GM18502 (cell line): ENCODE measurements around the gene OLR1.
A peak's percentile ranks its signal among the peaks of the same experiment; 100 is the strongest.

Experiments used
- ATAC-seq: cut with Tn5 transposase; IDR thresholded peaks from one replicate; pipeline ENCODE4 v1.9.1; 2021; ENCODE audit warnings: mild to moderate bottlenecking; ENCODE audit not compliant: unreplicated experiment, poor library complexity

The OLR1 gene

DNA sequence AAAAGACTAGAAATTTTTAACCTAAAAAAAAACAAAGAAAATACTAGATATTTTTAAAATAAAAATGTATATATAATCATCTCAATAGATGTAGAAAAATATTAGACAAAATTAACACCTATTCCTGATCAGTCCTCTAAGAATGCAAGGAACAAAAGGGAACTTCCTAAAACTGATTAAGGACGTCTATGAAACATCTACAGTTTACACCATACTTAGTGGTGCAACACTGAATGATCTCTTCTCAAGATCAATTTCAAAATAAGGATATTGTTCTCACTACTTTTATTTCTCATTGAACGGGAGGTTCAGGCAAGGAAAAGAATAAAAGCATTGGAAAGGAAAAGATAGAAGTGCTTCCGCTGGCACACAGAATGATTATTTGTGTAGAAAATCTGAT lies 16.0 kb downstream of the OLR1 start:
- no peak for ATAC-seq

DNA sequence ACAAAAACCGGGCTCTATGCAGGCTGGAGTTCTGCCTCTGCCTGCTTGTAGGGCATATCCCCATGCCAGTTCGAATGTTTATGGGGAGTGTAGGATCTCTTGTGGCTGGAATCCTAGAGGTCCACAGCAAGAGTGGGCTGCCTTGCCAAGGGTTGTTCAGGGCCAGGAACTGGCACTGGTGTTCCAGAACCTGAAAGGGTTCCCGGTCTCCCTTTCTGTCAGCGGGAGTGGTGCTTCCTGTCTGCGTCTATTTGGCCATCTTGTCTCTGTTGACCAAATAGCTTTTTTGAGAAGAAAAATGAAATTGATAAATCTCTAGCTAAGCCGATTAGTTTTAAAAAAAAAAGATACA lies 17.8 kb downstream of the OLR1 start:
- no peak for ATAC-seq

DNA sequence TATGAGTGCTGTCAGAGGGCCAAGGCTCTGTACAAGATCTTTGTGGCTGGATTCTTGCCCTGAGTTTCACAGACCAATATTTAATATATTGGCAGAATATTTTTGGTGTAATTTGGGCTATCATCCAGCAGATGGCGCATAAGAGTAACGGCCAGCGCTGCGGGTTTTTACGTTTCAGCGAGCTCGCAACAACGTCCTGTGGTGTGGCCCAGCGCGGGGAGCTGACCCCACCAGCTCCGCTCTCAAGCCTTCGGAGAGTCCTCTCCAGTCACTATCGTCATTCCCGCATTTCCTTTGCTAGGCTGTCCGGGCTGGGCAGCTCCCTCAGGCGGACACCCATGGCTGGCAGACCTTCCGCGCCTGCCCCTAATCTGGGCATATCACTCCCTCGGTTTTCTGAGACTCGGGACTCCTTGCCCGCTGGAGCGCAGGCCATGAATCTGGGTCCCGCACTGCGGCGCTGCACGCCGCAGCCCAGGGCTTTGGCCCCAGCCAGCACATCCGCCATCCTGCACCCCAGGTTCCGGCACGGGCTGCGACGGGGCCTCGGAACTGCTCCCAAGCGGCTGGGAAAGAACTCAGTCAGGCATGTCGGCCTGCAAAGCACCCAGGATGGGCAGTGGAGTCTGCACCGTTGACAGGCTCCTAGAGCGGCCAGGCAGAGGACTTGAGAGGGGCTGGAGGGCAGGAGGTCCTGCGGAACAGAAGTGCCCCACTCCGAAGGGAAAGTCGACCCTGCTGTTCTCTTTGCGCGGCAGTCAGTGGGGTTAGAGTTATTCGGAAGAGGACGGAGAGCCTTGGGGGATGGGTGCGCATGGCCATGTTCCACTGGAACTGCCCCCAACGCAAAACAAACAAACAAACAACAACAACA lies 18.4 kb downstream of the OLR1 start:
- ATAC-seq = peak; percentile 71

DNA sequence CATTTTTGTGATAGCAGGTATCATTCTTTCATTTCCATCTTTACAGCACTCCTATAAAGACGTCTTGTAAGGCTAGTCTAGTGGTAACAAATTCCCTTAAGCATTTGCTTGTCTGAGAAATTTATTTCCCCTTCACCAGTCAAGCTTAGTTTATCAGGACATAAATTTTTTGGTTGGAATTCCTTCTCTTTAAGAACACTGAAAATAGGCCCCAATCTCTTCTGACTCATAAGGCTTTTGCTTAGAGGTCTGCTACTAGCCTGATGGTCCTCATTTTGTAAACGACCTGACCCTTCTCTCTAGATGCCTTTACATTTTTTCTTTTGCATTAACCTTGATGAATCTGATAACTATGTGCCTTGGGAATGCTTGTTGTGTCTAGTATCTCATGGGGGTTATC lies 20.3 kb downstream of the OLR1 start:
- no peak for ATAC-seq

DNA sequence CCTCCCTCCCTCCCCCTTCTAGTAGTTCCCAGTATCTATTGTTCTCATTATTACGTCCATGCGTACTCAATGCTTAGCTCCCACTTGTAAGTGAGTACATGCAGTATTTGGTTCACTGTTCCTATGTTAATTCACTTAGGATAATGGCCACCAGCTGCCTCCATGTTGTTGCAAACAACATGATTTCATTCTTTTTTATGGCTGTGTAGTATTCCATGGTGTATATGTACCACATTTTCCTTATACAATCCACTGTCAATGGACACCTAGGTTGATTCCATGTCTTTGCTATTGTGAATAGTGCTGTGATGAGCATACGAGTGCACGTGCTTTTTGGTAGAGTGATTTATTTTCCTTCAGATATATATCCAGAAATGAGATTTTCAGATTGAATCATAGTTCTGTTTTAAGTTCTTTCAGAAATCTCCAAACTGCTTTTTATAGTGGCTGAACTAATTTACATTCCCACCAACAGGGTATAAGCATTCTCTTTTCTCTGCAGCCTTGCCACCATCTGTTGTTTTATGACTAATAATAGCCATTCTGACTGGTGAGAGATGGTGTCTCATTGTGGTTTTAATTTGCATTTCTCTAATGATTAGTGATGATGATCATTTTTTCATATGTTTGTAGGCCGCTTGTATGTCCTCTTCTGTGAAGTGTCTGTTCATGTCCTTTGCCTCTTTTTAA lies 24.1 kb downstream of the OLR1 start:
- ATAC-seq = peak; percentile 82

DNA sequence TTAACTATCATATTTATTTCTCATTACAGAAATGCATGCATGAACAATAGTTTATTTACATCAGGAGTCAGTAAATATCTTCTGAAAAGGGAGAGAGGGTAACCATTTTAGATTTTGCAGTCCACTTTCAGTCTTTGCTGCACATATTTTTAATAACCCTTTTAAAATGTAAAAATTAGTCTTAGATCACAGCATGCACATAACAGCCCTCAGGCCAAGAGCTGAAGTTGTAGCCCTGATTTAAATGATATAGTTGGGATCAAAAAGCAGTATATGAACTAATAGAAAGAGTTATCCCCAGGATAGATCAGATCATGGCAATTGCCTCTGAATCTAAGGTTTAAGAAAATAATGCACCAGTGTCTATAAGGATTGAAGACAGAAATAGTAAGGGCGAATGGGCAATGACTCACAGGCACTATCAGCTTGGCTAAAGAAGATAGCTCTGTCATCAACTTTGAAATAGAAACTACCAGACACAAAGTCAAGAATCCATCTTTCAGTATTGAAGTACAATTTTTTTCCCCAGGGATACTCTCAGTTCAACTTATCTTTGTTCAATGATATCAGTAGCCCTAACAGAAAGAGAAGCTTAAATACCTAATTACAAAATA lies 28.8 kb downstream of the OLR1 start:
- no peak for ATAC-seq

DNA sequence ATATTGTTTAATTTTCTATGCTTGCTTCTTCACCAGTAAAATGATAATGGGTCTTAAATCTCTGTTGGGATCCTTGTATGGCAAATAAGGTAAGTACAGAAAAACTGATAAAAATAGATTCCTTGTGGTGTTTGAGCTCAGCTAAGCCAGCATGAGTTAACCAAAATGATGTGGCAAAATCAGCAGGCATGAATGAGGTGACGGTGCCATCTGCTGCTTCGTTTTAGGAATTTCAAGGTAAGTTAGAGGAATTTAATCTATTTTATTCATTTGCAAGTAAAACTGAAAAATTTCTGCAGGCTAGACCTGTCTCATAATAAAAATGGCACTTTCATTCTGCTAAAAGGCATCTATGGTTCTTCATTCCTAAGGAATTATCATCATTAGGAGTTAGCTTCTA lies 31.9 kb downstream of the OLR1 start:
- no peak for ATAC-seq

DNA sequence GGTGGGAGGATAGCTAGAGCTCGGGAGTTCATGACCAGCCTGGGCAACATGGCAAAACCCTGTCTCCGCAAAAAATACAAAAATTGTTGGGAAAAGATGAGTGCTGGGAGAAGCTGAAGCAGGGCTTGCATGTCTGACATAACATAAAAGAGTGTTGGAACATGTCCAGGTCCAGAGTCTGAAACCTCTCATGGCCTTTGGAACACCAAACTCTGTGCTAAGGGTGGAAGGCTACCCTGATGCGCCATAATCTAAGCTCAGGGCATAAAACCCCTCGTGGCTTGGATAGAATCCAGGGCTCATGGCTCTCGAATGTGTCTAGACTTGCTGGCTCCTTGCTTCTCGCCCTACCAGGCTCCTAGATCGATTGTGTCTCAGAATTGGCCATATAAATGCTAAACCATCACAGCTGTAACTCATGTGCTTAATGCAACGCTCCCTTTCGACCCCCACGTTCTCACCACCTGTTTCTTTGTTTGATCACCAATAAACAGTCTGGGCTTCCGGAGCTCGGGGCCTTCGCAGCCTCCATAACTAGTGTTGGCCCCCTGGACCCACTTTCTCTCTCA lies 35.2 kb downstream of the OLR1 start:
- ATAC-seq = no peak

DNA sequence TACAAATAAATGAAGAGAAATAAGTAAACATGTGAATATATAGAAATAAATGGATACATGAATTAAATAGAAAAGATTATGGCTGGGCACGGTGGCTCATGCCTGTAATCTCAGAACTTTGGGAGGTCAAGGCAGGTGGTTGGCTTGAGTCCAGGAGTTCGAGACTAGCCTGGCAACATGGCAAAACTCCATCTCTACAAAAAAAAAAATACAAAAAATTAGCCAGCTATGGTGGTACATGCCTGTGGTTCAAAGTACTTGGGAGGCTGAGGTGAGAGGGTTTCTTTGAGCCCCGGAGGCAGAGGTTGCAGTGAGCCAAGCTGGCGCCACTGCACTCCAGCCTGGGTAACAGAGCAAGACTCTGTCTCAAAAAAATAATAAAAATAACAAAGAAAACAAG lies 36.8 kb downstream of the OLR1 start:
- no peak for ATAC-seq

DNA sequence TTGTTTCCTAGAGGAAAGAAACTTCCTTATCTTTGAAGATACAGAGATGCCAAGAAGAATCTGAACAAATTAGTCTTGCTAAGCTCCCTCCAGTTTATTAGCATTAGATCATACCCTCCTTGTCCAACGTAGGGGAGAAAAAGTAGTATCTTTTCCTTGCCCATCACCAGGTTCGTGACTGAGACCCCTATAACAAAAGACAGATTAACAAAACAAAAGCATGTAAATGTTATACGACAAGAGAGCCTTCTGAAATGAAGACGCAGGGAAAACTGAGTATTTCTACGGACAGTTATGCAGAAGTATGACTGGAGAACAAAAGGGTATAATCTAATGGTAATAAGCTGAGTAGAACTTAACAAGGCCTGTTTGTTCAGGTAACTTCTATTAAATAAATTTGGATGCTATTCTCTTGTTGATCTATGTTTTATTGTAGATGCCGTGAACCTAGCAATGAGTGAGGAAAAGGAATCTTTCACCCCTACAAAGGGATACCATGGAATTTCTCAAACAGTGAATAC lies 39.0 kb downstream of the OLR1 start:
- ATAC-seq = no peak

DNA sequence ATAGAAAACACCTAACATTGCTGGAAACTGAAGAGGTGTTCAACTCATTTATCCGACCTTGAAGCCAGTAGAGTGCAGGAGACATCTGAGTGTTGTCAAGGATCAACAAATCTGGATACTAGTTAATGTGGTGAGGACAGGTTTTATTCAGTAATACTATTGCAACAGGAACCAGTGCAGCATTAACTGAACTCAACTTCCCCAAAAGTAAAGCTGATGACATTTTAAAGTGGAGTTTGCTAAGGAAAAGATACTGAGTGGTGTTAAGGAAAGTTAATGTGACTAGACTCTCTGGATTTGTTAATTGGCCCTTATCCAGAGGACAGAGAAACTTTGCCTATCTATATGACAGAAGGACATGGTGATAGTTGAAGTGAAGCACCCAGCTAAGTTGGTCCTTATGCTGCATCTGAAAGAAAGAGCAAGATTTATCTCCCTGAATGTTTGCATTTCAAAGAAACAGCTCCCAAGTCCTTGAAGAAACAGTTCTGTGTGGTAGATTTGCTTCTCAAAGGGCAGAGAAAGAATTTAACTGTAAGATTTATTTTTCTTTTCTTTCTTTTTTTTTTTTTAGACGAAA lies 40.7 kb downstream of the OLR1 start:
- no peak for ATAC-seq

DNA sequence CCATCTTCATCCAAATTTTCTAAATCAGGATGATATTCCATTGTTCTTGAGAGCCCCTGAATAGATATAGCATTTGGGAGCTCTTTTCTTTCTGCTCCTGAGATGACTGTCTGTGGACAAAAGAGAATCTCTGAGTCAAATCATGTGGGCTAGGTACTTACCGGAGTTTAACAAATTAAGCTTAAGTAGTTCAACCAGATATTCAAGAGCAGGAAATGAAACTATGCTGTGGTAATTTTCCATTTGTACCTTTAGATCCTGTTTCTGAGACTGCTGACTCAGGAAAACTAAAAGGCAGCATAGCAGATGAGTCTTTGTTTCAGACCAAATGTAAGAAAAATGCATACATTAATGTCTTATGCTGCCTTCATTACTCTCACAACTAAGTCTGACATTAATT lies 41.9 kb downstream of the OLR1 start, which contains the start of gene CLEC7A:
CLEC7A (minus strand) TSS at position 158 of the 400 bp plus-strand sequence; CDS start at position 41, 117 bp downstream.
- peak; percentile 96 for ATAC-seq

DNA sequence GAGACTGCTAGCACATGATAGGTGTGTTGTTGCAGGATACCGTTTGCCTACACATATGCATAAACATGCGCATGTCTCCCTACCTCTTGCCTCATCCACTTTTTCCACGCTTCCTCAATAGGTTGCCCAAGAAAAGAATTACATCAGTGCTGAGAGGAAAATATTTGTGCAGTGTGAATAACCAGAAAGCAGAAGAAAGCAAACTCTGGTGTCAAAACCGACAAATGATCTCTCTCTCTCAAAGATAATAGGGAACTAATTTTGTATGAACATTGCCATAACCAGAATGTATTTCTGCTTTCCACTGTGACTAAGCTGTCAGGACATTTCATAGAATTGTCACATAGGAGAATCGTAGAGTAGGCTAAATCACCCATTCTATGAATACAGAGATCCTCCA lies 43.2 kb downstream of the OLR1 start:
- no peak for ATAC-seq

DNA sequence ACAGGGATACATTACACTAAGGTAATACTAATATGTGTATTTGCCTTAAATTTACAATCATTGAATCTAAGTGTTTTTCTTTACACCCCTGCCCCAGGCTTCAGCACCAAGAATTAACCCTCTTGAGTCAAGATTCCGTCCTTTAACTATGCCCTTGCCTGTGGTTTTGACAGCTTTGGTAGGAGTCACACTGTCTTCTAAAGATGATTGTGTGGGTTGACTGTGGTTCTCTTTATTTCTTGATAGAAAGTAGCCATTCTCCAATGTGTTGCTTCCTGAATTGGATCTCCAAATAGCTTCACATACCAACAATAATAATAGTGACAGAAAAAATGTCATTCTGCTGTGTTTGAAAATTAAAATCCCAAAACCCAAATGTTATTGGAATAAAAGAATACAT lies 45.5 kb downstream of the OLR1 start:
- no peak for ATAC-seq

DNA sequence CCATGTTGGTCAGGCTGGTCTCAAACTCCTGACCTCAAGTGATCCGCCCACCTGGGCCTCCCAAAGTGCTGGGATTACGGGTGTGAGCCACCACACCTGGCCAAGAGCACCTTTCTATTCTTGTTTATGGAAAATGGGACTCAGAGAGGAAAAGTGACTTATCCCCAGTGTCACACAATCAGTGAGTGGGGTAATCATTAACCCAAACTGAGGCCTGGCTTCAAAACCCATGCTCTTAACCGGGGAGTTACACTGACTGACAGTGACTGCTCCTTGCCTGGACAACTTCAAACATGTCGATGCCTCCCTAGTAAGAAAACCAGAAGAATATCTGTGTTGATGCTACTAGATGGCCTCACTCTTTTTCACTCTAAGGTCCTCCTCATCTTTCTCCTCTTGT lies 49.2 kb downstream of the OLR1 start:
- ATAC-seq = no peak

DNA sequence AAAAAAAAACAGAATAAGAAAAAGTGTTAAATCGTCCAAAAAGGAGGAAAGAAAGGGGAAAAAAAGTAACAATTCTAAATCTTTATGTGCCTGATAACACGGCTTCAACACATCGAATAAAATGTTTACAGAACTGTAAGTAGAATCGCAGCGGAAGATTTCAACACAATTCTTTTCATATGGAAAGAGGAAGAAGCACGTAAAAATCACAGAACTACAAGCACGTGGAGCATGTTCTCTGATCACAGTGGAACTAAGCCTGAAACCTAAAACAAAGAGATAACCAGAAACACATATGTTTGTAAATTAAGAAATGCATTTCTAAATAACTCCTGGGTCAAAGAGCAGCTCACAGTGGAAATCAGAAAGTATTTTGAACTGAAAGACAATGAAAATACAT lies 50.7 kb downstream of the OLR1 start:
- ATAC-seq = no peak

DNA sequence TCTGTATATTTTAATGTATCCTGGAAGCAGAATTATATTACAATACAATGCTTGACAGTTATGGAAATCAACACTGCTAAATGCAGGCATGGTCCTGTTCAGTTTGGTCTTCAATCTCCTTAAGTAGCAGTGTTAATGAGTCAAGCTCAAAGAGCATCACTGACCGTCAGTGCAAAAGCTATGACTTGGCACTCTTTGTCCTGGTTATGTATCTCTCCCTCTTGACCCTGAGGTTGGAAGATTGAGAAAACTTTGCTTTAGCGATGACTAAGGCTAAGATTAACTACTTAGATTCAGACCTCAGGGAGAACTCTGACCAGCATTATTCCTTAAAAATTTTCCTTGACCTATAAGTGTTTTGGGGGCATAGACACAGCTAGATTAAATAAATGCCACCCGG lies 52.9 kb downstream of the OLR1 start:
- ATAC-seq = no peak

DNA sequence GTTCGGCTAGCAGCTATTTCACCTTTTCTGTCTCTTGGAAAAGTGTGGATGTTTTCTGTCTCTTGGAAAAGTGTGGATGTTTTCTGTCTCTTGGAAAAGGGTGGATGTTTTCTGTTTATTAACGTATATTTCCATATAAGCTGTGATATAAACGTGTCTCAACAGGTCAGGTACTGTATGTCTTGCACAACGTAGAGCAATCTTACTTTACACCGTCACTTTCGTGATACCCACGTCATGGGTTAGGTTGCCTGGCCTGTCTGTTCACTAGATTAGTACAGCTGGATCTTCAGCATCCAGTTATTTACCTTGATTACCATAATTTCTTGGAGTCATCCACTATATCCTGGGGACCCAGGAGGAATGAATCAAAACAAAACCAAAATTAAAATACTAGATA lies 56.0 kb downstream of the OLR1 start:
- ATAC-seq = no peak

DNA sequence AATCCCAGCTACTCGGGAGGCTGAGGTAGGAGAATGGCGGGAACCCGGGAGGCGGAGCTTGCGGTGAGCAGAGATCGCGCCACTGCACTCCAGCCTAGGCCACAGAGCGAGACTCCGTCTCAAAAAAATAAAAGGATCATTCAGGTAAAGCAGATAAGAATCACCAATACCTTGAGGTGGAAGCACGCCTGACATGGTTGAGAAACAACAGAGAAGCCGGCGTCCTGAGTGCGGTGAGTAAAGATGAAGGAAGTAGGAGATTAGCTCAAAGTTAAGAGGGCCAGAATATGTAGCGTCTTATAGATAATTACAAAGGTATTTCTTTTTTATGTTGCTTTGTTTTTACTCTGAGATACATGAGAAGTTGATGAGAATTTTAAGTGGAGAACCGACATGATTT lies 56.6 kb downstream of the OLR1 start:
- ATAC-seq = no peak

DNA sequence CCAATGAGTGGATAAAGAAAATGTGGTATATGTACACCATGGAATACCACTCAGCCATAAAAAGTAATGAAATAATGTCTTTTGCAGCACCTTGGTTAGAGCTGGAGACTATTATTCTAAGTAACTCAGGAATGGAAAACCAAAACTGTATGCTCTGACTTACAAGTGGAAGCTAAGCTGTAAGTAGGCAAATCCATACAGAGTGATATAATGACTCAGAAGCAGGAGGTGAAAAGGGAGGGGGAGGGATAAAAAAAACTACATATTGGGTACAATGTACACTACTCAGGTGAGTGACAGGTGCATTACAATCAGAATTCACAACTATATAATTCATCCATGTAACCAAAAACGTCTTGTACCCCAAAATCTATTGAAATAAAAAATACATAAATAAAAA lies 58.0 kb downstream of the OLR1 start:
- ATAC-seq = no peak

DNA sequence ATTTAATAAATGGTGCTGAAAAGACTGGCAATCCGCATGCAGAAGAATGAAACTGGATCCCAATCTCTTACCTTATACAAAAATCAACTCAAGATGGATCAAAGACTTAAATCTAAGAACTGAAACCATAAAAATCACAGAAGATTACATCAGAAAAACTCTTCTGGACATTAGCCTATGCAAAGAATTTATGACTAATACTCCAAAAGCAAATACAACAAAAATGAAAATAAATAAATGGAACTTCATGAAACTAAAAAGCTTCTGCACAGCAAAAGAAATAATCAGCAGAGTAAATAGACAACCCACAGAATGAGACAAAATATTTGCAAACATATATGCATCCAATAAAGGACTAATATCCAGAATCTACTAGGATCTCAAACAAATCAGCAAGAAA lies 58.9 kb downstream of the OLR1 start:
- ATAC-seq = no peak
